ENCODE data around the gene TSPEAR. TPM values are rescaled to one million over a fixed set of nuclear protein-coding genes. Genes with fewer than 3 reads are reported as not detected.
"Not testable (repeated sequence)": the region's sequence is repeated elsewhere in the genome, so short reads cannot be mapped to it uniquely, and the experiment has no call there.

The TSPEAR gene
- total RNA-seq, 4 donors from 2014 or later: not detected

GRCh38 chr21:44482581-44483287, 228.6 kb downstream of the TSPEAR start:
- Histone ChIP-seq H3K27ac (no peak overlapping the region), H3K4me1 (no peaks in the 10 kb centered on the region), H3K36me3 (no peaks in the 10 kb centered on the region), H3K9me3 (no peaks in the 10 kb centered on the region), H3K27me3 (peaks cover 8% of the 10 kb centered on the region), H3K4me3 (no peak overlapping the region)
- 40 to 70% methylated on average over 1 to 14 of the region's 14 CpGs for WGBS, 2 donors (ENCODE audit: low coverage in 1 of 2)
- no peak for TF ChIP-seq CTCF (IDR thresholded peaks at IDR 0.05)
- no peak for TF ChIP-seq EP300 (IDR thresholded peaks at IDR 0.05; ENCODE audit: low read depth)
- TF ChIP-seq POLR2AphosphoS5 (IDR thresholded peaks at IDR 0.05): no peak
- TF ChIP-seq POLR2A (IDR thresholded peaks at IDR 0.05): no peak
- in situ Hi-C loops (cut with MboI; ENCODE audit: low pct_ligation_motif_present in 1 of 4, low pct_unique_long_range_greater_than_20kb in 1 of 4, low sequenced_read_pairs in 3 of 4) (no loop called here), intact Hi-C loops (cut with DNase I; ENCODE audit: low total_unique reads) (no loop called here)
- no peak for DNase-seq

- intact Hi-C loops (cut with DNase I; ENCODE audit: low total_unique reads): no loop called here
- 71% methylated on average over 16 of the region's 16 CpGs; no CpG with 5 or more reads in 1 of the 2 donors for WGBS, 2 donors (ENCODE audit: low coverage in 1 of 2)
- TF ChIP-seq EP300 (IDR thresholded peaks at IDR 0.05; ENCODE audit: low read depth): no peak
- no peak for TF ChIP-seq POLR2AphosphoS5 (IDR thresholded peaks at IDR 0.05)
- no peak for TF ChIP-seq POLR2A (IDR thresholded peaks at IDR 0.05)
- TF ChIP-seq CTCF (IDR thresholded peaks at IDR 0.05): no peak
- in situ Hi-C loops (cut with MboI; ENCODE audit: low pct_ligation_motif_present in 1 of 4, low pct_unique_long_range_greater_than_20kb in 1 of 4, low sequenced_read_pairs in 3 of 4): no loop called here
- Histone ChIP-seq H3K27ac (no peak overlapping the region), H3K9me3 (no peaks in the 10 kb centered on the region), H3K36me3 (no peaks in the 10 kb centered on the region), H3K27me3 (peaks cover 8% of the 10 kb centered on the region), H3K4me3 (no peak overlapping the region), H3K4me1 (no peaks in the 10 kb centered on the region)
- DNase-seq: no peak
Measured at GRCh38 chr21:44480200-44481053, 230.9 kb downstream of the TSPEAR start.

GRCh38 chr21:44479556-44480199, 231.7 kb downstream of the TSPEAR start:
- H3K36me3 ChIP-seq; H3K4me1 ChIP-seq; H3K27ac ChIP-seq; H3K27me3 ChIP-seq; intact Hi-C loops (cut with DNase I; ENCODE audit: low total_unique reads); in situ Hi-C loops (cut with MboI; ENCODE audit: low pct_ligation_motif_present in 1 of 4, low pct_unique_long_range_greater_than_20kb in 1 of 4, low sequenced_read_pairs in 3 of 4); H3K9me3 ChIP-seq; H3K4me3 ChIP-seq: not testable (repeated sequence)
- DNase-seq: peak; percentile 58
- 48 to 66% methylated on average over 5 to 17 of the region's 21 CpGs for WGBS, 2 donors (ENCODE audit: low coverage in 1 of 2)
- TF ChIP-seq CTCF (IDR thresholded peaks at IDR 0.05): peak; percentile 60 to 83 (median 67)

GRCh38 chr21:44478801-44479167, 232.6 kb downstream of the TSPEAR start:
- no peaks in the 10 kb centered on the region for H3K9me3 ChIP-seq
- peaks cover 6% of the 10 kb centered on the region for H3K27me3 ChIP-seq
- in situ Hi-C loops (cut with MboI; ENCODE audit: low pct_ligation_motif_present in 1 of 4, low pct_unique_long_range_greater_than_20kb in 1 of 4, low sequenced_read_pairs in 3 of 4) (no loop called here), intact Hi-C loops (cut with DNase I; ENCODE audit: low total_unique reads) (no loop called here)
- H3K27ac ChIP-seq: peak overlapping the region in 1 of 4 donors; percentile 67
- TF ChIP-seq POLR2AphosphoS5 (IDR thresholded peaks at IDR 0.05): no peak
- no peak for DNase-seq
- H3K36me3 ChIP-seq: no peaks in the 10 kb centered on the region
- no peaks in the 10 kb centered on the region for H3K4me1 ChIP-seq
- H3K4me3 ChIP-seq: no peak overlapping the region
- WGBS, 2 donors (ENCODE audit: low coverage in 1 of 2): 84% methylated on average over 5 of the region's 5 CpGs; no CpG with 5 or more reads in 1 of the 2 donors
